HEK293 (cell line): ENCODE measurements around the gene ACTG2.

Experiments used
- CTCF ChIA-PET: fragments of 350-600 bp; formaldehyde crosslinking; extraction: SDS; loops from one replicate; lab custom pipeline; 2021; ENCODE audit warnings: antibody characterized with exemption; lab: Yijun Ruan, JAX
- POLR2A ChIA-PET: fragments of 300-600 bp; formaldehyde crosslinking; extraction: SDS; loops from one replicate; lab custom pipeline; 2020; ENCODE audit warnings: antibody characterized with exemption, inconsistent platforms; lab: Yijun Ruan, JAX
- H3K27ac ChIP-seq: fragments of 200-500 bp; sonication (Bioruptor generic); 2 replicates; pipeline ENCODE4 v1.5.1; 2014; ENCODE audit warnings: low read depth, low read length, control low read depth, inconsistent platforms; ENCODE audit errors: extremely low read depth
- H3K36me3 ChIP-seq, 2 experiments: fragments of 200-500 bp in 1 of 2; sonication (Bioruptor generic) in 1 of 2; 1 replicate in 1 of 2; 2 replicates in 1 of 2; pipeline ENCODE4 v1.5.1; 2014 to 2017; ENCODE audit warnings: inconsistent platforms in 2 of 2, low read length in 2 of 2; ENCODE audit not compliant: control insufficient read depth in 2 of 2, insufficient read depth in 1 of 2
- H3K4me1 ChIP-seq: fragments of 200-500 bp; sonication (Bioruptor generic); 2 replicates; pipeline ENCODE4 v1.5.1; 2014; ENCODE audit warnings: mild to moderate bottlenecking, low read length, inconsistent platforms; ENCODE audit not compliant: control insufficient read depth, insufficient read depth
- H3K4me3 ChIP-seq: 2 replicates; pipeline ENCODE4 v1.5.1; 2011; ENCODE audit warnings: low read depth, mild to moderate bottlenecking, control low read depth, low read length, moderate library complexity
- H3K9me3 ChIP-seq: fragments of 200-500 bp; sonication (Bioruptor generic); 2 replicates; pipeline ENCODE4 v1.5.1; 2014; ENCODE audit warnings: low read depth, low read length, inconsistent platforms; ENCODE audit not compliant: control insufficient read depth, insufficient read depth
- IKZF3 ChIP-seq: fragments of 450-650 bp; IDR thresholded peaks from 2 replicates; pipeline ENCODE4 v1.5.0; 2018; ENCODE audit warnings: missing biosample characterization, mild to moderate bottlenecking, missing genetic modification characterization, moderate library complexity
- KLF16 ChIP-seq: fragments of 450-650 bp; formaldehyde crosslinking; IDR thresholded peaks from 2 replicates; pipeline ENCODE4 v1.5.1; 2017; ENCODE audit warnings: missing biosample characterization, missing genetic modification characterization
- KLF7 ChIP-seq: fragments of 450-650 bp; formaldehyde crosslinking; IDR thresholded peaks from 2 replicates; pipeline ENCODE4 v1.5.1; 2016; ENCODE audit warnings: missing biosample characterization, missing genetic modification characterization, borderline replicate concordance
- PRDM1 ChIP-seq: fragments of 450-650 bp; formaldehyde crosslinking; IDR thresholded peaks from 2 replicates; pipeline ENCODE4; 2016; ENCODE audit warnings: missing biosample characterization, missing genetic modification characterization
- ZEB2 ChIP-seq: fragments of 450-650 bp; formaldehyde crosslinking; IDR thresholded peaks from 2 replicates; pipeline ENCODE4 v1.5.1; 2016; ENCODE audit warnings: missing biosample characterization, missing genetic modification characterization
- ZNF112 ChIP-seq: fragments of 450-650 bp; formaldehyde crosslinking; IDR thresholded peaks from 2 replicates; pipeline ENCODE4 v1.5.0; 2017; ENCODE audit warnings: missing biosample characterization, missing genetic modification characterization
- ZNF138 ChIP-seq: fragments of 450-650 bp; formaldehyde crosslinking; IDR thresholded peaks from 2 replicates; pipeline ENCODE4 v1.5.1; 2016; ENCODE audit warnings: missing biosample characterization, missing genetic modification characterization, borderline replicate concordance
- ZNF155 ChIP-seq: fragments of 450-650 bp; formaldehyde crosslinking; IDR thresholded peaks from 2 replicates; pipeline ENCODE4 v1.5.1; 2016; ENCODE audit warnings: missing biosample characterization, missing genetic modification characterization
- ZNF175 ChIP-seq: fragments of 450-650 bp; formaldehyde crosslinking; IDR thresholded peaks from 2 replicates; pipeline ENCODE4 v1.5.1; 2016; ENCODE audit warnings: missing biosample characterization, missing genetic modification characterization
- ZNF335 ChIP-seq: fragments of 450-650 bp; formaldehyde crosslinking; conservative IDR thresholded peaks from 2 replicates; pipeline ENCODE4 v1.5.1; 2016; ENCODE audit warnings: missing biosample characterization, missing genetic modification characterization
- ZNF433 ChIP-seq: fragments of 450-650 bp; formaldehyde crosslinking; IDR thresholded peaks from 2 replicates; pipeline ENCODE4 v1.5.1; 2016; ENCODE audit warnings: missing biosample characterization, missing genetic modification characterization, low read depth
- ZNF510 ChIP-seq: fragments of 450-650 bp; formaldehyde crosslinking; IDR thresholded peaks from 2 replicates; pipeline ENCODE4 v1.5.1; 2018; ENCODE audit warnings: mild to moderate bottlenecking, missing genetic modification characterization, missing biosample characterization; ENCODE audit not compliant: insufficient replicate concordance
- ZNF548 ChIP-seq: fragments of 450-650 bp; formaldehyde crosslinking; IDR thresholded peaks from 2 replicates; pipeline ENCODE4 v1.5.1; 2016; ENCODE audit warnings: missing biosample characterization, missing genetic modification characterization
- ZNF558 ChIP-seq: fragments of 450-650 bp; formaldehyde crosslinking; IDR thresholded peaks from 2 replicates; pipeline ENCODE4 v1.5.1; 2016; ENCODE audit warnings: missing biosample characterization, missing genetic modification characterization
- ZNF654 ChIP-seq: fragments of 450-650 bp; formaldehyde crosslinking; IDR thresholded peaks from 2 replicates; pipeline ENCODE4 v1.5.1; 2016; ENCODE audit warnings: low read depth, missing biosample characterization, missing genetic modification characterization
- ZNF664 ChIP-seq: fragments of 450-650 bp; formaldehyde crosslinking; IDR thresholded peaks from 2 replicates; pipeline ENCODE4 v1.5.1; 2016; ENCODE audit warnings: missing biosample characterization, missing genetic modification characterization
- TF ChIP-seq, protein P1 (sequence below): fragments of 450-650 bp; formaldehyde crosslinking; IDR thresholded peaks from 2 replicates; pipeline ENCODE4 v1.5.1; 2016; ENCODE audit warnings: missing biosample characterization, missing genetic modification characterization
- TF ChIP-seq, protein P2 (sequence below): fragments of 450-650 bp; formaldehyde crosslinking; IDR thresholded peaks from 2 replicates; pipeline ENCODE4 v1.5.1; 2016; ENCODE audit warnings: missing biosample characterization, missing genetic modification characterization
- TF ChIP-seq, protein P3 (sequence below): fragments of 450-650 bp; formaldehyde crosslinking; IDR thresholded peaks from 2 replicates; pipeline ENCODE4 v1.5.1; 2016; ENCODE audit warnings: missing biosample characterization, missing genetic modification characterization
- TF ChIP-seq, protein P4 (sequence below): fragments of 450-650 bp; formaldehyde crosslinking; IDR thresholded peaks from 2 replicates; pipeline ENCODE4 v1.5.1; 2016; ENCODE audit warnings: missing biosample characterization, missing genetic modification characterization
- TF ChIP-seq, protein P5 (sequence below): fragments of 450-650 bp; formaldehyde crosslinking; IDR thresholded peaks from 2 replicates; pipeline ENCODE4 v1.5.1; 2016; ENCODE audit warnings: missing biosample characterization, missing genetic modification characterization
- TF ChIP-seq, protein P6 (sequence below): fragments of 450-650 bp; formaldehyde crosslinking; IDR thresholded peaks from 2 replicates; pipeline ENCODE4 v1.5.1; 2017; ENCODE audit warnings: missing biosample characterization, missing genetic modification characterization

Gene ACTG2

DNA sequence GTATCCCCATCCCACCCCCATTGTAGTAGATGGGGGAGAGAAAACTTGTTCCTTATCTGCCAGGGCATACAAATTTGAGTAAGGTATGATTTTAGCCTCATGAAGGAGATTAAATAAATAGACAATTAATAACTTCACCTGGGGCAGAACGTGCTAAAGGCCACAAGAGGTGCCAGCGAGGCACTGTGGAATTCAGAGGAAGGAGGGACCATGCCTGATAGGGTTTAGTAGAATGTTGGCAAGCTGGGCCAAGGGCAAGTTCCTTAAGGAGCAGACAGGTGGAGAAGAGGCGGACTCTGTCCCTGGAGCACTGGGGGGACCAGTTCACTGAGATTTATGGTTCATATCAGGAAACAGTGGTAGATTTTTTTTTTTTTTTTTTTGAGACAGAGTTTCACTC lies 41.5 kb upstream of the ACTG2 start:
- Histone ChIP-seq H3K9me3 (no peaks in the 10 kb centered on the region), H3K4me1 (no peaks in the 10 kb centered on the region)
- TF ChIP-seq, protein P1, sequence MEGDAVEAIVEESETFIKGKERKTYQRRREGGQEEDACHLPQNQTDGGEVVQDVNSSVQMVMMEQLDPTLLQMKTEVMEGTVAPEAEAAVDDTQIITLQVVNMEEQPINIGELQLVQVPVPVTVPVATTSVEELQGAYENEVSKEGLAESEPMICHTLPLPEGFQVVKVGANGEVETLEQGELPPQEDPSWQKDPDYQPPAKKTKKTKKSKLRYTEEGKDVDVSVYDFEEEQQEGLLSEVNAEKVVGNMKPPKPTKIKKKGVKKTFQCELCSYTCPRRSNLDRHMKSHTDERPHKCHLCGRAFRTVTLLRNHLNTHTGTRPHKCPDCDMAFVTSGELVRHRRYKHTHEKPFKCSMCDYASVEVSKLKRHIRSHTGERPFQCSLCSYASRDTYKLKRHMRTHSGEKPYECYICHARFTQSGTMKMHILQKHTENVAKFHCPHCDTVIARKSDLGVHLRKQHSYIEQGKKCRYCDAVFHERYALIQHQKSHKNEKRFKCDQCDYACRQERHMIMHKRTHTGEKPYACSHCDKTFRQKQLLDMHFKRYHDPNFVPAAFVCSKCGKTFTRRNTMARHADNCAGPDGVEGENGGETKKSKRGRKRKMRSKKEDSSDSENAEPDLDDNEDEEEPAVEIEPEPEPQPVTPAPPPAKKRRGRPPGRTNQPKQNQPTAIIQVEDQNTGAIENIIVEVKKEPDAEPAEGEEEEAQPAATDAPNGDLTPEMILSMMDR (tag by site-specific recombination): 0 out of 2 replicates have a peak, but pooled peaks have one; percentile 25
- TF ChIP-seq ZNF138 (tag by site-specific recombination): no peak
- no peak for TF ChIP-seq IKZF3 (tag by site-specific recombination)
- TF ChIP-seq, all 188 proteins: peak for 1
- no peak overlapping the region for H3K4me3 ChIP-seq
- no peak overlapping the region for H3K27ac ChIP-seq
- POLR2A ChIA-PET: interaction anchor here (0.7 kb wide), 1 partner anchor 131 kb away, joined by 8 read pairs; no protein-coding TSS in a partner anchor
- CTCF ChIA-PET: interaction anchor here (0.6 kb wide), 1 partner anchor 70 kb away, joined by 3 read pairs; no protein-coding TSS in a partner anchor
- peaks cover 46 to 98% of the 10 kb centered on the region in 2 experiments for H3K36me3 ChIP-seq

DNA sequence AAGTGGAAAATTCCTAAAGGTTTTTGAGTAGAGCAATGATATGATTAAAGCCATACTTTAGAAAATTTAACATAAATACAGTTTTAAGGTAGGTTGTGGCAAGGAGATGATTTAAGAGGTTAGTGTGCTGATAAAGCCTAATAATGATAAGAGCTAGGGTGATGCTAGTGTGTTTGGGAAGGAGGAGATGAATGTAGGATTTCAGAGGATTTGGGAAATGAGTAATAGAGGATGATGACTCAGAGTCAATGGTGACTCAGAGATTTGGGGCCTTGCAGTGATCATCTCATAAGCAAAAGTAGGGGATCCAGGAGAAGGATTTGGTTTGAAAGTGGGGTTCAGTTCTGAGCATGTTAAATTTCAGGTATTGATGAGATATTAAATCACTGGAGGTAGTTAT lies 40.8 kb upstream of the ACTG2 start:
- CTCF ChIA-PET: no interaction called here
- H3K4me1 ChIP-seq: no peaks in the 10 kb centered on the region
- no peak overlapping the region for H3K4me3 ChIP-seq
- POLR2A ChIA-PET: interaction anchor here (0.7 kb wide), 1 partner anchor 130 kb away, joined by 8 read pairs; no protein-coding TSS in a partner anchor
- no peaks in the 10 kb centered on the region for H3K9me3 ChIP-seq
- H3K27ac ChIP-seq: no peak overlapping the region
- H3K36me3 ChIP-seq: peaks cover 46 to 98% of the 10 kb centered on the region in 2 experiments
- TF ChIP-seq, protein P2, sequence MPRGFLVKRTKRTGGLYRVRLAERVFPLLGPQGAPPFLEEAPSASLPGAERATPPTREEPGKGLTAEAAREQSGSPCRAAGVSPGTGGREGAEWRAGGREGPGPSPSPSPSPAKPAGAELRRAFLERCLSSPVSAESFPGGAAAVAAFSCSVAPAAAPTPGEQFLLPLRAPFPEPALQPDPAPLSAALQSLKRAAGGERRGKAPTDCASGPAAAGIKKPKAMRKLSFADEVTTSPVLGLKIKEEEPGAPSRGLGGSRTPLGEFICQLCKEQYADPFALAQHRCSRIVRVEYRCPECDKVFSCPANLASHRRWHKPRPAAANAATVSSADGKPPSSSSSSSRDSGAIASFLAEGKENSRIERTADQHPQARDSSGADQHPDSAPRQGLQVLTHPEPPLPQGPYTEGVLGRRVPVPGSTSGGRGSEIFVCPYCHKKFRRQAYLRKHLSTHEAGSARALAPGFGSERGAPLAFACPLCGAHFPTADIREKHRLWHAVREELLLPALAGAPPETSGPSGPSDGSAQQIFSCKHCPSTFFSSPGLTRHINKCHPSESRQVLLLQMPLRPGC (tag by site-specific recombination): no peak
- TF ChIP-seq, protein P3, sequence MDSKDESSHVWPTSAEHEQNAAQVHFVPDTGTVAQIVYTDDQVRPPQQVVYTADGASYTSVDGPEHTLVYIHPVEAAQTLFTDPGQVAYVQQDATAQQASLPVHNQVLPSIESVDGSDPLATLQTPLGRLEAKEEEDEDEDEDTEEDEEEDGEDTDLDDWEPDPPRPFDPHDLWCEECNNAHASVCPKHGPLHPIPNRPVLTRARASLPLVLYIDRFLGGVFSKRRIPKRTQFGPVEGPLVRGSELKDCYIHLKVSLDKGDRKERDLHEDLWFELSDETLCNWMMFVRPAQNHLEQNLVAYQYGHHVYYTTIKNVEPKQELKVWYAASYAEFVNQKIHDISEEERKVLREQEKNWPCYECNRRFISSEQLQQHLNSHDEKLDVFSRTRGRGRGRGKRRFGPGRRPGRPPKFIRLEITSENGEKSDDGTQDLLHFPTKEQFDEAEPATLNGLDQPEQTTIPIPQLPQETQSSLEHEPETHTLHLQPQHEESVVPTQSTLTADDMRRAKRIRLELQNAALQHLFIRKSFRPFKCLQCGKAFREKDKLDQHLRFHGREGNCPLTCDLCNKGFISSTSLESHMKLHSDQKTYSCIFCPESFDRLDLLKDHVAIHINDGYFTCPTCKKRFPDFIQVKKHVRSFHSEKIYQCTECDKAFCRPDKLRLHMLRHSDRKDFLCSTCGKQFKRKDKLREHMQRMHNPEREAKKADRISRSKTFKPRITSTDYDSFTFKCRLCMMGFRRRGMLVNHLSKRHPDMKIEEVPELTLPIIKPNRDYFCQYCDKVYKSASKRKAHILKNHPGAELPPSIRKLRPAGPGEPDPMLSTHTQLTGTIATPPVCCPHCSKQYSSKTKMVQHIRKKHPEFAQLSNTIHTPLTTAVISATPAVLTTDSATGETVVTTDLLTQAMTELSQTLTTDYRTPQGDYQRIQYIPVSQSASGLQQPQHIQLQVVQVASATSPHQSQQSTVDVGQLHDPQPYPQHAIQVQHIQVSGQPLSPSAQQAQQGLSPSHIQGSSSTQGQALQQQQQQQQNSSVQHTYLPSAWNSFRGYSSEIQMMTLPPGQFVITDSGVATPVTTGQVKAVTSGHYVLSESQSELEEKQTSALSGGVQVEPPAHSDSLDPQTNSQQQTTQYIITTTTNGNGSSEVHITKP: peak; percentile 21; the same call in 1 of the 2 replicates
- TF ChIP-seq, protein P4, sequence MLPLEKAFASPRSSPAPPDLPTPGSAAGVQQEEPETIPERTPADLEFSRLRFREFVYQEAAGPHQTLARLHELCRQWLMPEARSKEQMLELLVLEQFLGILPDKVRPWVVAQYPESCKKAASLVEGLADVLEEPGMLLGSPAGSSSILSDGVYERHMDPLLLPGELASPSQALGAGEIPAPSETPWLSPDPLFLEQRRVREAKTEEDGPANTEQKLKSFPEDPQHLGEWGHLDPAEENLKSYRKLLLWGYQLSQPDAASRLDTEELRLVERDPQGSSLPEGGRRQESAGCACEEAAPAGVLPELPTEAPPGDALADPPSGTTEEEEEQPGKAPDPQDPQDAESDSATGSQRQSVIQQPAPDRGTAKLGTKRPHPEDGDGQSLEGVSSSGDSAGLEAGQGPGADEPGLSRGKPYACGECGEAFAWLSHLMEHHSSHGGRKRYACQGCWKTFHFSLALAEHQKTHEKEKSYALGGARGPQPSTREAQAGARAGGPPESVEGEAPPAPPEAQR (tag by site-specific recombination): no peak
- no peak for TF ChIP-seq ZNF664 (tag by site-specific recombination)
- TF ChIP-seq ZNF175 (tag by site-specific recombination): no peak
- TF ChIP-seq ZNF548 (tag by site-specific recombination): no peak
- TF ChIP-seq ZNF112 (tag by site-specific recombination): no peak
- no peak for TF ChIP-seq ZNF654 (tag by site-specific recombination)
- 0 out of 2 replicates have a peak, but pooled peaks have one; percentile 14 for TF ChIP-seq ZEB2 (tag by site-specific recombination)
- TF ChIP-seq, protein P5, sequence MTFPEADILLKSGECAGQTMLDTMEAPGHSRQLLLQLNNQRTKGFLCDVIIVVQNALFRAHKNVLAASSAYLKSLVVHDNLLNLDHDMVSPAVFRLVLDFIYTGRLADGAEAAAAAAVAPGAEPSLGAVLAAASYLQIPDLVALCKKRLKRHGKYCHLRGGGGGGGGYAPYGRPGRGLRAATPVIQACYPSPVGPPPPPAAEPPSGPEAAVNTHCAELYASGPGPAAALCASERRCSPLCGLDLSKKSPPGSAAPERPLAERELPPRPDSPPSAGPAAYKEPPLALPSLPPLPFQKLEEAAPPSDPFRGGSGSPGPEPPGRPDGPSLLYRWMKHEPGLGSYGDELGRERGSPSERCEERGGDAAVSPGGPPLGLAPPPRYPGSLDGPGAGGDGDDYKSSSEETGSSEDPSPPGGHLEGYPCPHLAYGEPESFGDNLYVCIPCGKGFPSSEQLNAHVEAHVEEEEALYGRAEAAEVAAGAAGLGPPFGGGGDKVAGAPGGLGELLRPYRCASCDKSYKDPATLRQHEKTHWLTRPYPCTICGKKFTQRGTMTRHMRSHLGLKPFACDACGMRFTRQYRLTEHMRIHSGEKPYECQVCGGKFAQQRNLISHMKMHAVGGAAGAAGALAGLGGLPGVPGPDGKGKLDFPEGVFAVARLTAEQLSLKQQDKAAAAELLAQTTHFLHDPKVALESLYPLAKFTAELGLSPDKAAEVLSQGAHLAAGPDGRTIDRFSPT: no peak
- TF ChIP-seq PRDM1 (tag by site-specific recombination): 0 out of 2 replicates have a peak, but pooled peaks have one; percentile 28
- TF ChIP-seq ZNF335 (tag by site-specific recombination): 0 out of 2 replicates have a peak, but pooled peaks have one; percentile 55
- 0 out of 2 replicates have a peak, but pooled peaks have one; percentile 28 for TF ChIP-seq ZNF558 (tag by site-specific recombination)
- TF ChIP-seq, protein P6, sequence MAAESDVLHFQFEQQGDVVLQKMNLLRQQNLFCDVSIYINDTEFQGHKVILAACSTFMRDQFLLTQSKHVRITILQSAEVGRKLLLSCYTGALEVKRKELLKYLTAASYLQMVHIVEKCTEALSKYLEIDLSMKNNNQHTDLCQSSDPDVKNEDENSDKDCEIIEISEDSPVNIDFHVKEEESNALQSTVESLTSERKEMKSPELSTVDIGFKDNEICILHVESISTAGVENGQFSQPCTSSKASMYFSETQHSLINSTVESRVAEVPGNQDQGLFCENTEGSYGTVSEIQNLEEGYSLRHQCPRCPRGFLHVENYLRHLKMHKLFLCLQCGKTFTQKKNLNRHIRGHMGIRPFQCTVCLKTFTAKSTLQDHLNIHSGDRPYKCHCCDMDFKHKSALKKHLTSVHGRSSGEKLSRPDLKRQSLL: no peak
- no peak for TF ChIP-seq KLF7 (tag by site-specific recombination)
- TF ChIP-seq ZNF510 (tag by site-specific recombination): no peak
- no peak for TF ChIP-seq ZNF155 (tag by site-specific recombination)
- no peak for TF ChIP-seq KLF16
- no peak for TF ChIP-seq ZNF433
